Hepatocyte (in vitro differentiated cells): ENCODE results near the gene TIAM1. TPM values are rescaled to one million over a fixed set of nuclear protein-coding genes. Genes with fewer than 3 reads are reported as not detected.

Experiments
- DNase-seq: peaks from one replicate; pipeline ENCODE4 v3.0.0-alpha.2; 2016; ENCODE audit warnings: low spot score
- H2AFZ ChIP-seq: fragments of 200-600 bp; sonication (generic); 2 replicates; pipeline ENCODE4 v1.6.0; 2016; ENCODE audit warnings: antibody characterized with exemption, mild to moderate bottlenecking
- H3K27ac ChIP-seq: fragments of 200-600 bp; sonication (generic); 2 replicates; pipeline ENCODE4 v1.5.1; 2016; ENCODE audit warnings: mild to moderate bottlenecking
- H3K27me3 ChIP-seq: fragments of 200-600 bp; sonication (generic); 2 replicates; pipeline ENCODE4 v1.6.1; 2016
- H3K36me3 ChIP-seq: fragments of 200-600 bp; sonication (generic); replicated peaks from 2 replicates; pipeline ENCODE4 v1.5.1; 2016; ENCODE audit warnings: low read depth; ENCODE audit not compliant: insufficient read depth
- H3K4me1 ChIP-seq: fragments of 200-600 bp; sonication (generic); 2 replicates; pipeline ENCODE4 v1.5.1; 2016; ENCODE audit warnings: mild to moderate bottlenecking, moderate library complexity; ENCODE audit not compliant: insufficient read depth
- H3K4me2 ChIP-seq: fragments of 200-600 bp; sonication (generic); 2 replicates; pipeline ENCODE4 v1.6.0; 2016
- H3K4me3 ChIP-seq: fragments of 200-600 bp; sonication (generic); 2 replicates; pipeline ENCODE4 v1.5.1; 2016; ENCODE audit warnings: mild to moderate bottlenecking
- H3K79me2 ChIP-seq: fragments of 200-600 bp; sonication (generic); 2 replicates; pipeline ENCODE4 v1.6.0; 2017; ENCODE audit warnings: mild to moderate bottlenecking
- H3K9me2 ChIP-seq: fragments of 200-600 bp; sonication (generic); replicated peaks from 2 replicates; pipeline ENCODE4 v1.6.0; 2017; ENCODE audit warnings: mild to moderate bottlenecking; ENCODE audit not compliant: insufficient read depth
- H3K9me3 ChIP-seq: fragments of 200-600 bp; sonication (generic); 2 replicates; pipeline ENCODE4 v1.5.1; 2016; ENCODE audit warnings: low read depth, mild to moderate bottlenecking
- H4K20me1 ChIP-seq: fragments of 200-600 bp; sonication (generic); 2 replicates; pipeline ENCODE4 v1.6.0; 2016; ENCODE audit warnings: mild to moderate bottlenecking; ENCODE audit not compliant: insufficient read depth, poor library complexity, severe bottlenecking
- EZH2 ChIP-seq: fragments of 200-600 bp; sonication (generic); IDR thresholded peaks from 2 replicates; pipeline ENCODE4 v1.6.1; 2016; ENCODE audit warnings: antibody characterized with exemption, mild to moderate bottlenecking, borderline replicate concordance
- EZH2phosphoT487 ChIP-seq: fragments of 200-600 bp; sonication (generic); IDR thresholded peaks from one replicate; pipeline ENCODE4 v1.6.1; 2018; ENCODE audit warnings: antibody characterized with exemption, mild to moderate bottlenecking, low read depth, moderate library complexity; ENCODE audit not compliant: unreplicated experiment, severe bottlenecking
- WGBS: methylation state at CpG from one replicate; pipeline ENCODE4 v1.1.6; 2016; ENCODE audit warnings: low lambda C conversion rate; ENCODE audit errors: missing lambda C conversion rate; 5-methylcytosine and 5-hydroxymethylcytosine counted together
- polyA plus RNA-seq: library from polyadenylated mRNA; unstranded; fragments of >200 nt; fragmentation: Nextera tagmentation; extraction: Ambion mirVana; gene quantifications from 2 replicates; pipeline ENCODE4 v1.2.1, GENCODE V29; 2016
- total RNA-seq: library from RNA; depleted of rRNA; stranded (reverse); fragments of >200 nt; gene quantifications from 2 replicates; pipeline ENCODE4 v1.2.3, GENCODE V29; 2014
- TF ChIP-seq, protein P1 (sequence below): fragments of 200-600 bp; sonication (generic); IDR thresholded peaks from 2 replicates; pipeline ENCODE4 v1.5.1; 2016; ENCODE audit warnings: antibody characterized with exemption, mild to moderate bottlenecking; ENCODE audit not compliant: poor library complexity

TIAM1 gene
- total and polyA plus RNA-seq, 2 experiments from 2014 or later: 8.8 TPM

DNA sequence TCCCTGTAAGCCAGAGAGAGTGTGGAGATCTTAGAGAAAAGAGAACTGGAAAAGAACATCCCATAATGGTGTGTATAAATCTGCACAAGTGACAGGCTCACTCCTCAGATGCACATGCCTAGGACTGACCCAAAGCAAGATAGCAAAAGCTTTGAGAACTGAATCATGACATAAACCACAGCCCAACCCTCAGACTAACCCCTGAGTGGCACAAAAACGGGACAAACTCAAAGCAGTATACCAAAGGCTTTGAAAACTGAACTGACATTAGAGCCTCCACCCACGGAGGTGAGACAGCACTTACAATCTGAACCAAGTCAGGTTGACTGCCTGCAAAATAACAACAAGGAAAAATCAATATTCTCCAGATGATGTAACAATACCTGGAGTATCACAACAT, 70.8 kb downstream of the TIAM1 start:
- H2AFZ ChIP-seq: no peak overlapping the region
- H3K9me2 ChIP-seq: no peaks in the 10 kb centered on the region
- no peak overlapping the region for H3K4me3 ChIP-seq
- no peaks in the 10 kb centered on the region for H3K27me3 ChIP-seq
- H3K27ac ChIP-seq: no peak overlapping the region
- H3K9me3 ChIP-seq: no peaks in the 10 kb centered on the region
- no peaks in the 10 kb centered on the region for H3K4me1 ChIP-seq
- H3K4me2 ChIP-seq: no peak overlapping the region
- H3K79me2 ChIP-seq: no peaks in the 10 kb centered on the region
- H4K20me1 ChIP-seq: no peaks in the 10 kb centered on the region
- WGBS: 77% methylated on average over 2 of the region's 2 CpGs
- DNase-seq: no peak
- no peak for TF ChIP-seq EZH2
- no peaks in the 10 kb centered on the region for H3K36me3 ChIP-seq

DNA sequence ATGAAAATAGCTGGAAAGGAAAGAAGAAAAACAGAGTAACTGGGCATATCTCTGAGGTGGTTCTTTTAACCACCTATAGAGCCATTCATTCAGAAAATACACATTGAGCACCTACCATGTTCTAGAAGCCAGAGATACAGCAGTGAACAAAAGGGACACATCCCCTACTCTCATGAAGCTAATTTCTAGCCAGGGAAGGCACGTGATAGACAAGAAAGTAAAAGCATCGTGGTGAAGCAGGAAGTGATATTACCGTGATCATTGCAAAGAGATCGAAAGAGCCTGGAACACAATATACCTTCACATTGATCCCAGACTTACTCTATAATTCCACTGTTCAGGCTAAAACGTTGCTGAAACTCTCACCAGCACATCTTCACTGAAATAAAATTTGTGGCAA, 76.0 kb downstream of the TIAM1 start:
- Histone ChIP-seq H4K20me1 (no peaks in the 10 kb centered on the region), H3K79me2 (no peaks in the 10 kb centered on the region), H3K4me2 (no peak overlapping the region), H3K36me3 (no peaks in the 10 kb centered on the region), H3K9me3 (no peaks in the 10 kb centered on the region), H2AFZ (no peak overlapping the region), H3K4me1 (no peaks in the 10 kb centered on the region), H3K27ac (no peak overlapping the region), H3K9me2 (no peaks in the 10 kb centered on the region), H3K27me3 (no peaks in the 10 kb centered on the region), H3K4me3 (no peak overlapping the region)
- TF ChIP-seq EZH2 (no peak), EZH2phosphoT487 (no peak)
- TF ChIP-seq, protein P1, sequence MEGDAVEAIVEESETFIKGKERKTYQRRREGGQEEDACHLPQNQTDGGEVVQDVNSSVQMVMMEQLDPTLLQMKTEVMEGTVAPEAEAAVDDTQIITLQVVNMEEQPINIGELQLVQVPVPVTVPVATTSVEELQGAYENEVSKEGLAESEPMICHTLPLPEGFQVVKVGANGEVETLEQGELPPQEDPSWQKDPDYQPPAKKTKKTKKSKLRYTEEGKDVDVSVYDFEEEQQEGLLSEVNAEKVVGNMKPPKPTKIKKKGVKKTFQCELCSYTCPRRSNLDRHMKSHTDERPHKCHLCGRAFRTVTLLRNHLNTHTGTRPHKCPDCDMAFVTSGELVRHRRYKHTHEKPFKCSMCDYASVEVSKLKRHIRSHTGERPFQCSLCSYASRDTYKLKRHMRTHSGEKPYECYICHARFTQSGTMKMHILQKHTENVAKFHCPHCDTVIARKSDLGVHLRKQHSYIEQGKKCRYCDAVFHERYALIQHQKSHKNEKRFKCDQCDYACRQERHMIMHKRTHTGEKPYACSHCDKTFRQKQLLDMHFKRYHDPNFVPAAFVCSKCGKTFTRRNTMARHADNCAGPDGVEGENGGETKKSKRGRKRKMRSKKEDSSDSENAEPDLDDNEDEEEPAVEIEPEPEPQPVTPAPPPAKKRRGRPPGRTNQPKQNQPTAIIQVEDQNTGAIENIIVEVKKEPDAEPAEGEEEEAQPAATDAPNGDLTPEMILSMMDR: no peak
- no peak for DNase-seq
- WGBS: 80% methylated on average over 5 of the region's 5 CpGs

GRCh38 chr21:31267644-31268043, 76.4 kb downstream of the TIAM1 start:
- H3K27ac ChIP-seq: no peak overlapping the region
- no peak overlapping the region for H3K4me3 ChIP-seq
- no peaks in the 10 kb centered on the region for H3K79me2 ChIP-seq
- no peaks in the 10 kb centered on the region for H3K27me3 ChIP-seq
- no peaks in the 10 kb centered on the region for H3K9me3 ChIP-seq
- H3K36me3 ChIP-seq: no peaks in the 10 kb centered on the region
- H2AFZ ChIP-seq: no peak overlapping the region
- no peaks in the 10 kb centered on the region for H4K20me1 ChIP-seq
- no peak for DNase-seq
- no peak overlapping the region for H3K4me2 ChIP-seq
- H3K9me2 ChIP-seq: no peaks in the 10 kb centered on the region
- no peaks in the 10 kb centered on the region for H3K4me1 ChIP-seq
- WGBS: 95% methylated on average over 4 of the region's 4 CpGs
- no peak for TF ChIP-seq EZH2phosphoT487
- TF ChIP-seq EZH2: no peak
- TF ChIP-seq, protein P1: no peak

DNA sequence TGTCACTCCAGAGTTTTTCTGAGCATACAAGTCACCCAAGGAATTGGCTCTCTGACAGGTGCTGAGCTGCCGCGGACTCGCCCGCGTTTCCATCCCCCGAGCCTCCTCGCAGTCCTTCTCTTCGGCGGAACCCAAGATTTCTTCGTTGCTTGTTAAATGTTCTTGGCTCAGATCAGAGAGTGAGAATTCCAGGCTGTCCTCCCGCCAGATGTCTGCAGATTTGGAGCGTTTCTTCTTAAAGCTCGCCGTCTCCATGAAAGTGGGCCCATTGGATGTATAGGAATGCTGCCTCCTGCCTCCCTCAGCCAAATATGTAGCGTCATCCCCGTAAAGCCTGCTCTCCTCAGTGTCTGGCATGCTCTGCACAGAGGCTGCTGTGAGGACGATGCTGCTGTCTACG, 77.8 kb downstream of the TIAM1 start:
- Histone ChIP-seq H3K27ac (no peak overlapping the region), H3K9me3 (no peaks in the 10 kb centered on the region), H3K36me3 (no peaks in the 10 kb centered on the region), H3K4me1 (no peaks in the 10 kb centered on the region), H3K79me2 (no peaks in the 10 kb centered on the region), H2AFZ (no peak overlapping the region), H4K20me1 (no peaks in the 10 kb centered on the region), H3K27me3 (no peaks in the 10 kb centered on the region), H3K9me2 (no peaks in the 10 kb centered on the region), H3K4me2 (no peak overlapping the region), H3K4me3 (no peak overlapping the region)
- WGBS: 94% methylated on average over 18 of the region's 18 CpGs
- DNase-seq: no peak
- TF ChIP-seq, protein P1: no peak
- TF ChIP-seq EZH2phosphoT487 (no peak), EZH2 (no peak)
